ENCODE results near the gene RSKR. TPM values are rescaled to one million over a fixed set of nuclear protein-coding genes. Genes with fewer than 3 reads are reported as not detected.
"Not testable (repeated sequence)": the region's sequence is repeated elsewhere in the genome, so short reads cannot be mapped to it uniquely, and the experiment has no call there.

RSKR gene
- polyA plus RNA-seq, 4 donors, result 9.2 to 29.4 (median 15.1) TPM

GRCh38 chr17:28624148-28624547 is 10.2 kb upstream of the RSKR start:
- no peak for DNase-seq (ENCODE audit: low read depth in 4 of 4, low spot score in 3 of 4)

- DNase-seq (ENCODE audit: low read depth in 4 of 4, low spot score in 3 of 4), result no peak
Observed at GRCh38 chr17:28623696-28624095, 9.7 kb upstream of the RSKR start.

GRCh38 chr17:28622186-28622585 is 8.2 kb upstream of the RSKR start:
- no peak for DNase-seq (ENCODE audit: low read depth in 4 of 4, low spot score in 3 of 4)

GRCh38 chr17:28620010-28620409 is 6.0 kb upstream of the RSKR start:
- DNase-seq (ENCODE audit: low read depth in 4 of 4, low spot score in 3 of 4), result no peak

- no peak for DNase-seq (ENCODE audit: low read depth in 4 of 4, low spot score in 3 of 4)
Observed at GRCh38 chr17:28618464-28618863, 4.5 kb upstream of the RSKR start.

- no peak for DNase-seq (ENCODE audit: low read depth in 4 of 4, low spot score in 3 of 4)
Observed at GRCh38 chr17:28616281-28616680, 2.3 kb upstream of the RSKR start.

GRCh38 chr17:28615260-28615940 is 1.4 kb upstream of the RSKR start:
- no peak for DNase-seq (ENCODE audit: low read depth in 4 of 4, low spot score in 3 of 4)

GRCh38 chr17:28612936-28613872 is 781 bp downstream of the RSKR start:
- DNase-seq (ENCODE audit: low read depth in 4 of 4, low spot score in 3 of 4), result peak in 1 of 4 donors; percentile 27

- no peak for DNase-seq (ENCODE audit: low read depth in 4 of 4, low spot score in 3 of 4)
Observed at GRCh38 chr17:28612531-28612930, 1.5 kb downstream of the RSKR start.

- no peak for DNase-seq (ENCODE audit: low read depth in 4 of 4, low spot score in 3 of 4)
Observed at GRCh38 chr17:28610376-28610775, 3.6 kb downstream of the RSKR start.

GRCh38 chr17:28604031-28604430 is 10.0 kb downstream of the RSKR start:
- DNase-seq (ENCODE audit: low read depth in 4 of 4, low spot score in 3 of 4), result not testable (repeated sequence)

GRCh38 chr17:28599311-28600184 is 14.4 kb downstream of the RSKR start:
- peak in 1 of 4 donors; percentile 32 for DNase-seq (ENCODE audit: low read depth in 4 of 4, low spot score in 3 of 4)

GRCh38 chr17:28598799-28599310 is 15.1 kb downstream of the RSKR start, which contains the start of gene SPAG5:
TSS of gene SPAG5 (minus strand) at chr17:28599025. CDS start at chr17:28598946, 79 bp downstream.
- DNase-seq (ENCODE audit: low read depth in 4 of 4, low spot score in 3 of 4), result peak; percentile 81 to 85 (median 82)

- no peak for DNase-seq (ENCODE audit: low read depth in 4 of 4, low spot score in 3 of 4)
Observed at GRCh38 chr17:28598389-28598788, 15.6 kb downstream of the RSKR start.

GRCh38 chr17:28597606-28598383 is 16.2 kb downstream of the RSKR start:
- no peak for DNase-seq (ENCODE audit: low read depth in 4 of 4, low spot score in 3 of 4)

GRCh38 chr17:28592260-28592659 is 21.7 kb downstream of the RSKR start:
- no peak for DNase-seq (ENCODE audit: low read depth in 4 of 4, low spot score in 3 of 4)

- no peak for DNase-seq (ENCODE audit: low read depth in 4 of 4, low spot score in 3 of 4)
Observed at GRCh38 chr17:28585851-28586250, 28.1 kb downstream of the RSKR start.

GRCh38 chr17:28584434-28584833 is 29.6 kb downstream of the RSKR start:
- DNase-seq (ENCODE audit: low read depth in 4 of 4, low spot score in 3 of 4), result no peak

- DNase-seq (ENCODE audit: low read depth in 4 of 4, low spot score in 3 of 4), result no peak
Observed at GRCh38 chr17:28582513-28582912, 31.5 kb downstream of the RSKR start.

GRCh38 chr17:28580959-28581358 is 33.0 kb downstream of the RSKR start:
- DNase-seq (ENCODE audit: low read depth in 4 of 4, low spot score in 3 of 4), result no peak

All from left renal pelvis (tissue), 4 donors.